ENCODE data around the gene MTERF1.
"Not testable (repeated sequence)": the region's sequence is repeated elsewhere in the genome, so short reads cannot be mapped to it uniquely, and the experiment has no call there.

Gene MTERF1

GRCh38 chr7:91880413-91881241, at the start of gene MTERF1:
MTERF1 (minus strand) TSS chr7:91880702; CDS start chr7:91880083, 619 bp downstream.
- peak; percentile 92 for DNase-seq

- no peak for DNase-seq
Measured at GRCh38 chr7:91929463-91929862, 49.0 kb upstream of the MTERF1 start.

- no peak for DNase-seq
Measured at GRCh38 chr7:91927912-91928311, 47.4 kb upstream of the MTERF1 start.

- DNase-seq: no peak
Measured at GRCh38 chr7:91922857-91923256, 42.4 kb upstream of the MTERF1 start.

- no peak for DNase-seq
Measured at GRCh38 chr7:91918356-91918755, 37.9 kb upstream of the MTERF1 start.

- DNase-seq: no peak
Measured at GRCh38 chr7:91916051-91916440, 35.5 kb upstream of the MTERF1 start.

GRCh38 chr7:91915401-91916050, 35.0 kb upstream of the MTERF1 start:
- no peak for DNase-seq

- no peak for DNase-seq
Measured at GRCh38 chr7:91913612-91914011, 33.1 kb upstream of the MTERF1 start.

- DNase-seq: no peak
Measured at GRCh38 chr7:91912494-91912893, 32.0 kb upstream of the MTERF1 start.

- no peak for DNase-seq
Measured at GRCh38 chr7:91911121-91911520, 30.6 kb upstream of the MTERF1 start.

- DNase-seq: no peak
Measured at GRCh38 chr7:91910171-91910570, 29.7 kb upstream of the MTERF1 start.

- no peak for DNase-seq
Measured at GRCh38 chr7:91899563-91899962, 19.1 kb upstream of the MTERF1 start.

- DNase-seq: no peak
Measured at GRCh38 chr7:91898240-91898992, 17.9 kb upstream of the MTERF1 start.

- no peak for DNase-seq
Measured at GRCh38 chr7:91894781-91895480, 14.4 kb upstream of the MTERF1 start.

GRCh38 chr7:91893699-91894098, 13.2 kb upstream of the MTERF1 start:
- not testable (repeated sequence) for DNase-seq

- DNase-seq: no peak
Measured at GRCh38 chr7:91892821-91893340, 12.4 kb upstream of the MTERF1 start.

GRCh38 chr7:91892099-91892705, 11.7 kb upstream of the MTERF1 start:
- no peak for DNase-seq

GRCh38 chr7:91888271-91889175, 8.0 kb upstream of the MTERF1 start:
- not testable (repeated sequence) for DNase-seq

- DNase-seq: not testable (repeated sequence)
Measured at GRCh38 chr7:91887336-91888213, 7.1 kb upstream of the MTERF1 start.

Data from CD4-positive, alpha-beta T cell treated with Interleukin-12 subunit alpha and Interleukin-12 subunit beta, for 1 hour (primary cell).